CD1c-positive myeloid dendritic cell (primary cell): ENCODE results near the gene XYLB.
A peak's percentile ranks its signal among the peaks of the same experiment; 100 is the strongest.
"Not testable (repeated sequence)": the region's sequence is repeated elsewhere in the genome, so short reads cannot be mapped to it uniquely, and the experiment has no call there.

ENCODE experiments used
- DNase-seq: peaks from one replicate; pipeline ENCODE4 v3.0.0-alpha.2; 2016; ENCODE audit errors: extremely low spot score

XYLB gene

GRCh38 chr3:38346587-38347410 is at the start of gene XYLB:
Gene XYLB (plus strand): TSS chr3:38346785. CDS start chr3:38346869, 84 bp downstream.
- DNase-seq = peak; percentile 92

- DNase-seq = not testable (repeated sequence)
These were observed 49.5 kb upstream of the XYLB start for GRCh38 chr3:38297053-38297452.

GRCh38 chr3:38297537-38297936 is 49.0 kb upstream of the XYLB start:
- no peak for DNase-seq

GRCh38 chr3:38297947-38298711 is 48.5 kb upstream of the XYLB start:
- no peak for DNase-seq

- DNase-seq = no peak
These were observed 39.6 kb upstream of the XYLB start for GRCh38 chr3:38306941-38307340.

- no peak for DNase-seq
These were observed 39.0 kb upstream of the XYLB start for GRCh38 chr3:38307599-38307998.

GRCh38 chr3:38308456-38308855 is 38.1 kb upstream of the XYLB start:
- no peak for DNase-seq

- peak; percentile 42 for DNase-seq
These were observed 35.1 kb upstream of the XYLB start for GRCh38 chr3:38311476-38311875.

GRCh38 chr3:38311941-38312340 is 34.6 kb upstream of the XYLB start:
- no peak for DNase-seq

- DNase-seq = no peak
These were observed 34.2 kb upstream of the XYLB start for GRCh38 chr3:38312356-38312755.

GRCh38 chr3:38313263-38313662 is 33.3 kb upstream of the XYLB start:
- DNase-seq = no peak

- peak; percentile 38 for DNase-seq
These were observed 32.9 kb upstream of the XYLB start for GRCh38 chr3:38313695-38314094.

- DNase-seq = no peak
These were observed 32.3 kb upstream of the XYLB start for GRCh38 chr3:38314112-38314763.

- no peak for DNase-seq
These were observed 31.7 kb upstream of the XYLB start for GRCh38 chr3:38314764-38315487.

- no peak for DNase-seq
These were observed 30.9 kb upstream of the XYLB start for GRCh38 chr3:38315488-38316230.

GRCh38 chr3:38316356-38317191 is 30.0 kb upstream of the XYLB start:
- DNase-seq = no peak

- DNase-seq = no peak
These were observed 29.3 kb upstream of the XYLB start for GRCh38 chr3:38317192-38317759.

GRCh38 chr3:38318766-38319671 is 27.6 kb upstream of the XYLB start:
- no peak for DNase-seq

GRCh38 chr3:38320638-38321037 is 25.9 kb upstream of the XYLB start:
- not testable (repeated sequence) for DNase-seq
